ENCODE measurements around the gene OPRM1.

Gene OPRM1

DNA sequence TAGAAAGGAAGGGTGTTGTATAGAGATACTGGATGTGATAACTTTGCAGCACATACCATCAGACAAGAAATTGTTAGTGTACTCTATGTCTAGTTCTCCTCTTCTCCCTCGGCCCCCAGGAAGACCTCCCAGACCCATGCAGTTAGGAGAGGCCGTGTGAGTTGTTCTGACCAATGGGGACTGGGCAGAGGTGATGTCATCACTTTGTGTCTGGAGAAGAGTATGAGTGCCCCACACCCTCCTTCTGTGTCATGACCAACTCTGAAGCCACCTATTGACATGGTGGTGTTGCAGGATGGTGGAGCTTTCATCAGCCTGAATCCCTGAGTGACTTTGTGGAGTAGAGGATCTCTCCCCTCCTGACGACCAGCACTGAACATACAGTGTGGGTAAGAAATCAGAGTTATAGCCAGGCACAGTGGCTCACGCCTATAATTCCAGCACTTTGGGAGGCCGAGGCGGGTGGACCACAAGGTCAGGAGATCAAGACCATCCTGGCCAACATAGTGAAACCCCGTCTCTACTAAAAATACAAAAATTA lies 245.3 kb downstream of the OPRM1 start:
- Histone ChIP-seq H3K9ac (ENCODE audit: low read length in 5 of 5) (no peak overlapping the region), H3K36me3 (ENCODE audit: control insufficient read depth in 5 of 5, insufficient read depth in 5 of 5, low read length in 5 of 5) (no peaks in the 10 kb centered on the region), H3K4me1 (ENCODE audit: control insufficient read depth in 5 of 5, insufficient read depth in 5 of 5, low read length in 5 of 5) (no peaks in the 10 kb centered on the region), H3K9me3 (ENCODE audit: control insufficient read depth in 5 of 5, low read length in 5 of 5) (peaks cover 0 to 6% (median 5%) of the 10 kb centered on the region in 5 donors), H3K27ac (ENCODE audit: low read depth, low read length) (no peak overlapping the region), H3K4me3 (ENCODE audit: low read depth in 1 of 5, low read length in 5 of 5) (no peak overlapping the region), H3K27me3 (ENCODE audit: control insufficient read depth in 5 of 5, insufficient read depth in 4 of 5, low read length in 5 of 5) (no peaks in the 10 kb centered on the region)

DNA sequence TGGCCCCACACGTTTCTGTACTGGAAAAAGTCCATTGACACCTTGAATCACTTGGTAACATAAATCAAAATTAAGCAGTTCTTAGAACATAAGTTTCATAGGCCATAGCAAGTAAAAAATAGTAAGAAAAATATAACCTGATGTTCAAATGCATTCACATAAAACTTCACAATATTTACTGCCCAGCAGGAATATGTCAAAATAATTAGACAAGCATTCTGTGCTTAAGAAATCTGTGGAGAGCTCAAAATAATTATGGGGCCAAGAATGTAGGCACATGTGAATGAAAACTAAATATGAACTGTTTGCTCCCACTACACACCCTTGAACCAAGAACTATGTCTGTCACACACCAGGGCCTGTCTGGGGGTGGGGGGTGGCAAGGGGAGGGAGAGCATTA lies 246.8 kb downstream of the OPRM1 start:
- no peak overlapping the region for H3K4me3 ChIP-seq (ENCODE audit: low read depth in 1 of 5, low read length in 5 of 5)
- H3K9ac ChIP-seq (ENCODE audit: low read length in 5 of 5) = no peak overlapping the region
- peaks cover 0 to 12% (median 5%) of the 10 kb centered on the region in 5 donors for H3K9me3 ChIP-seq (ENCODE audit: control insufficient read depth in 5 of 5, low read length in 5 of 5)
- no peaks in the 10 kb centered on the region for H3K27me3 ChIP-seq (ENCODE audit: control insufficient read depth in 5 of 5, insufficient read depth in 4 of 5, low read length in 5 of 5)
- H3K4me1 ChIP-seq (ENCODE audit: control insufficient read depth in 5 of 5, insufficient read depth in 5 of 5, low read length in 5 of 5) = peaks cover 0 to 4% (median 0%) of the 10 kb centered on the region in 5 donors
- no peaks in the 10 kb centered on the region for H3K36me3 ChIP-seq (ENCODE audit: control insufficient read depth in 5 of 5, insufficient read depth in 5 of 5, low read length in 5 of 5)
- no peak overlapping the region for H3K27ac ChIP-seq (ENCODE audit: low read depth, low read length)

DNA sequence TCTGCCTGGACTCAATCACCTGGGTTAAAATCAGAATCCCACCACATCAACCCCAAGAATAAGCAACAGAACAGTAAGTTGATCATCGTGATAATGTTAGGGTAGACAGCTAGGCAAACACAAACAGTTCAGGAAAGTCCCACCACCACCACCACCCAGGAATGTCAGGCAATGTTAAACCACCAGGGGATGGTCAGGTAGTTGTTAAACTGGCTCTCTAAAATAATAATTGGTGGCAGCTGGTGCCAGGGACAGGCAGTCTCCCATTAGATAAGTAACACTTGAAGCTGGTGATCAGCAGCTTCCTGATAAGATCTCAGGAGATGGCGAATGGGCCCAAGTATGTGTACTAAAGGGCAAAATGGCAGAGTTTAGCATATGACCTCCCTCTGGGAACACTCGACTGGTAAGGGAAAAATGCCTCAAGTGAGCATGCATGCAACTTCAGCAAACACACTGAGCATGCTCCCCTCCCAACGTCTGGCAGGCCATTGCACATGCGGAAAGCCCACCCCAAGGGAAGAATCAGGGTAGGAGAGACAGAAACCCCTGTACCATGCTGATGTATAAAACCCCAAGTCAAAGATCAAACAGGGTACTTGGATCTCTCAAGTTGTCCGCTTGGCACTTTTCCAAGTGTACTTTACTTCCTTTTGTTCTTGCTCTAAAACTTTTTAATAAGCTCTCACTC lies 250.9 kb downstream of the OPRM1 start:
- Histone ChIP-seq H3K4me1 (ENCODE audit: control insufficient read depth in 5 of 5, insufficient read depth in 5 of 5, low read length in 5 of 5) (peaks cover 0 to 4% (median 0%) of the 10 kb centered on the region in 5 donors), H3K27me3 (ENCODE audit: control insufficient read depth in 5 of 5, insufficient read depth in 4 of 5, low read length in 5 of 5) (no peaks in the 10 kb centered on the region), H3K9ac (ENCODE audit: low read length in 5 of 5) (no peak overlapping the region), H3K9me3 (ENCODE audit: control insufficient read depth in 5 of 5, low read length in 5 of 5) (peaks cover 0 to 6% (median 0%) of the 10 kb centered on the region in 5 donors), H3K4me3 (ENCODE audit: low read depth in 1 of 5, low read length in 5 of 5) (no peak overlapping the region), H3K36me3 (ENCODE audit: control insufficient read depth in 5 of 5, insufficient read depth in 5 of 5, low read length in 5 of 5) (no peaks in the 10 kb centered on the region), H3K27ac (ENCODE audit: low read depth, low read length) (no peak overlapping the region)

DNA sequence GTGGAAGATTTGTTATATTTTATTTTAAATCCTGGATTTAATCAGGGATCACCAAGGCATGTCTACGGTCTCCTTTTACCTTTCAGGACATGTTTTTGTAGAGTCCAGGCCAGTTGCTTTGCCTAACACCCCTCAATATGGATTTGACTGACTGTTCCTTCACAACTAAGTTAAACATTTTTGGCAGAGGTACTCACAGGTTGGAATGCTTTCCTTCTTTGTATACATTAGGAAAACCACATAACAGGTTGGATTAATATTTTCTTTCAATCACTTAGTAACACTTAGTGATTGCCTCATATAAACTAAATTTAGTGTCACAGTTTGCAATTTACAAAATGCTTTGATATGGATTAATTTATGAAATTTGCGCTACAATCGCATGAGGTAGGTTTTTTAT lies 253.0 kb downstream of the OPRM1 start:
- peaks cover 0 to 6% (median 0%) of the 10 kb centered on the region in 5 donors for H3K9me3 ChIP-seq (ENCODE audit: control insufficient read depth in 5 of 5, low read length in 5 of 5)
- no peak overlapping the region for H3K4me3 ChIP-seq (ENCODE audit: low read depth in 1 of 5, low read length in 5 of 5)
- H3K4me1 ChIP-seq (ENCODE audit: control insufficient read depth in 5 of 5, insufficient read depth in 5 of 5, low read length in 5 of 5) = peaks cover 0 to 4% (median 0%) of the 10 kb centered on the region in 5 donors
- H3K9ac ChIP-seq (ENCODE audit: low read length in 5 of 5) = no peak overlapping the region
- H3K27me3 ChIP-seq (ENCODE audit: control insufficient read depth in 5 of 5, insufficient read depth in 4 of 5, low read length in 5 of 5) = no peaks in the 10 kb centered on the region
- H3K36me3 ChIP-seq (ENCODE audit: control insufficient read depth in 5 of 5, insufficient read depth in 5 of 5, low read length in 5 of 5) = no peaks in the 10 kb centered on the region
- H3K27ac ChIP-seq (ENCODE audit: low read depth, low read length) = no peak overlapping the region

DNA sequence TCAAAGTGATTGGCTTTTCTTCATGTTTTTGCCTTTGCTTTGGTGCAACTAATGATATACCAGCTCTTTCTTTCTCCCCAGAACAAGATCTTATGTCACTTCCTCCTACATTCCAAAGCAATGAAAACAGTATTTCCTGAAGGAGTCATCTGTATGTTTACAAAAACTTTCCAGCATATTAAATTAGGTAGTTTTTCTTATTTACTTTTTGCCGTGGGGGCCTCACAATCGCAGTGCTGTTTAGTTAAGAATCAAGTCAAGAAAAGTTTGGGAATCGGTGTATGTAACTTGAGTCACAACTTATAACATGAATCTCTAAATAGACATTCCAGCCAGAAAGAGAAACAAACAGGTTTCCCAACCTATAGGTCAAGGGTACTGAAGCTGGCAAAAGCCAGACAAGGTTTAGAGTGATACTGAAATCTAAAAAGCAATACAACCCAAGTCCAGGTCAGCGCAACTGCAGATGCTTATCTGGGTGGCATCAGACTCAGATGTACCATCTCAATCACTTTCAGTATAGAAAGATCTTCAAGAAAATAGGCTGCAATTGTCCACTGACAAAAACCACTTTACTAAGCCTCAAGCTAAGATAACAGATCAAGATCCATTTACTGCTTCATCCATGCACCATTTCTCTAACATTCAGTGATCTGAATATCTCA lies 253.9 kb downstream of the OPRM1 start:
- Histone ChIP-seq H3K9ac (ENCODE audit: low read length in 5 of 5) (no peak overlapping the region), H3K27me3 (ENCODE audit: control insufficient read depth in 5 of 5, insufficient read depth in 4 of 5, low read length in 5 of 5) (no peaks in the 10 kb centered on the region), H3K9me3 (ENCODE audit: control insufficient read depth in 5 of 5, low read length in 5 of 5) (peaks cover 0 to 6% (median 0%) of the 10 kb centered on the region in 5 donors), H3K36me3 (ENCODE audit: control insufficient read depth in 5 of 5, insufficient read depth in 5 of 5, low read length in 5 of 5) (no peaks in the 10 kb centered on the region), H3K27ac (ENCODE audit: low read depth, low read length) (no peak overlapping the region), H3K4me1 (ENCODE audit: control insufficient read depth in 5 of 5, insufficient read depth in 5 of 5, low read length in 5 of 5) (peaks cover 0 to 4% (median 2%) of the 10 kb centered on the region in 5 donors), H3K4me3 (ENCODE audit: low read depth in 1 of 5, low read length in 5 of 5) (no peak overlapping the region)

DNA sequence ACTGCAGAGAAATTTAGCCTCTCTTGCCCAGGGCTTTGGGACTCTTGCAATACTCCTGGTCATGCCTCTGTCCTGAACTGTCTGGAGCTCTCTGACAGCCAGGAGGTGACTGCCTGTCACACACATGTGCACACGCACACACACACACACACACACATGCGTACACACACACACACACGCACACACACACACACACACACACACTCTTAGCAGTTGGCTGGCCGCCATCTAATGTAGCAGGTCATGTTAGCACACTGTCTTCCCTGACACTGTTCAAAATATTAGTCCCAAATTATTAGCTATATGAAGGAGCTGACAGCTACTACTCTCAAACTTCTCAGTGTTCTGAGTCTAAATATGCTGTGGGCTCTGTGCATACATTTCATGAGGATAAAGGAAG lies 256.7 kb downstream of the OPRM1 start:
- H3K9ac ChIP-seq (ENCODE audit: low read length in 5 of 5) = no peak overlapping the region
- peaks cover 0 to 4% (median 0%) of the 10 kb centered on the region in 5 donors for H3K4me1 ChIP-seq (ENCODE audit: control insufficient read depth in 5 of 5, insufficient read depth in 5 of 5, low read length in 5 of 5)
- H3K9me3 ChIP-seq (ENCODE audit: control insufficient read depth in 5 of 5, low read length in 5 of 5) = no peaks in the 10 kb centered on the region
- no peak overlapping the region for H3K27ac ChIP-seq (ENCODE audit: low read depth, low read length)
- H3K27me3 ChIP-seq (ENCODE audit: control insufficient read depth in 5 of 5, insufficient read depth in 4 of 5, low read length in 5 of 5) = no peaks in the 10 kb centered on the region
- no peaks in the 10 kb centered on the region for H3K36me3 ChIP-seq (ENCODE audit: control insufficient read depth in 5 of 5, insufficient read depth in 5 of 5, low read length in 5 of 5)
- no peak overlapping the region for H3K4me3 ChIP-seq (ENCODE audit: low read depth in 1 of 5, low read length in 5 of 5)
